Measurements from ENCODE around the gene POU2F2.

POU2F2 gene

DNA sequence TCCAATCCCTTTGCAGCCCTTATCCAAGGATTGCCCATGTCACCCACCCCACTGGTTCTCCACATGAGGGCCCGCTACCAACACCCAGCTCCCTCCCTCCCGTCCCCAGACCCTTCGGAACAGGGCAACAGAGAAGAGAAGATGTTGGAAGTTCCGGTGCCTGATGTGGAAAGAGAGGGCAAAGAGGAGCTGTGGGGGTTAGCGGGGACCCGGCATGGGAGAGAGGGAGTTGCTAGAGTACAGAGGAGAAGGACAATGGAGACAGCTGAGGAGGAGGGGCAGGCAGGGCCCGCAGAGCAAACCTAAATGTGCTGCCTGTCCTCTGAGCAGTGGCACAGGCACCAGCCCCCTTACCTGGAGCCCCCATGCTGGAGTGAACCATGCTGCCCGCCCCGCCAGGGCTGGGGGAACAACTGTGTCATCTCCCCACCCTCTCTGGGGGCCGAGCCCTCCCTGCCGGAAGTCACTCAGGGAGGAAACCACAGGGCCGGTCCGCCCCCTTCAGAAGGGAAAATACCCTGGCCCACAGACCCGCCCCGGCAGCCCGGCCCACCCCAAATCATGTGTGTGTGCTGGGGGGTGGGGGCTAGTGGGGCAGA, at the start of gene POU2F2:
TSS of gene POU2F2 (minus strand) at position 417 of the 599 bp plus-strand sequence. CDS start at position 382, 35 bp downstream.
- Histone ChIP-seq H3K27ac (ENCODE audit: low read depth, low read length) (no peak within 1 kb of the TSS), H3K27me3 (ENCODE audit: control insufficient read depth in 1 of 2, insufficient read depth in 2 of 2, low read length in 2 of 2) (peaks cover 17 to 35% of the 10 kb centered on the region in 2 donors)

DNA sequence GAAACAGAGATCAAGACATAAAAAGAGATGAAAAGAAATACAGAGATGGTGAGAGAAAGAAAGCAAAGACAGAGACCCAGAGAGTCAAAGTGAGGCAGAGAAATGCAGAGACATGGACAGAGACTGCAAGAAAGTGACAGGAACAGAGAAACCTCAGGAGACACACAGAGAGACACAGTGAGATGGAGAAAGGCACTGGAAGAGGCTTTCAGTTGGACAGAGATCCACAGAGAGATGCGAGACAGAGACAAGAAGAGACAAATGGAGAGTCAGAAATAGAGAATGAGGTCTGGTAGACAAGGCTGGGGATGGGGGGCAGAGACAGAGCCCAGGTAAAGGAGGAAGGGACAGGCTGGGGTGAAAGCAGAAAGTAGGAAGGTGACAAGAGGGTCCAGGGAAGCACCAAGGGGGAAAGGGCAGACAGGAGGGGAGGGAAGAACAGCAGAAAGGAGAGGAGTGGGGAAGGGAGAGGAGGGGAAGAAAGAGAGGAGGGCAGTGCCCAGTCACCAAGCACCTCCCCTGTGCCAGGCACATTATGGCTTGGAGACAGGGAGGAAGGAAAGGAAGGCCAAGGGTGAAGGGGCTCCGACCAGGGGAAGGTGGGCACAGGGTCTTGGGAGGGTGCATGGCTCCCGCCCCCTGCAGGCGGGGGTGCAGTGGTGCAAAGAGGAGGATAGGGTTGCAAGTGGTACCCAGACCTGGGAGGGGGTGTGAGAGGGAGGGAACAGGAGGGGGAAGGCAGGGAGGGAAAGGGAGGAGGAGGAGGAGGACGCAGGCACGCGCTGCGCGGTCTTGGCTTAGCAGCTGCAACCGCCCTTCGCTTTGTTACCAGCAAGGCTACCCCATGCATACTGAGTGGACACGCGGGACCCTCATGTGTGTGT, 46.8 kb upstream of the POU2F2 start:
- Histone ChIP-seq H3K36me3 (ENCODE audit: insufficient read depth, low read length) (no peaks in the 10 kb centered on the region), H3K27me3 (ENCODE audit: control insufficient read depth in 1 of 2, insufficient read depth in 2 of 2, low read length in 2 of 2) (peaks cover 33 to 72% of the 10 kb centered on the region in 2 donors), H3K4me3 (ENCODE audit: low read depth in 1 of 2, low read length in 2 of 2) (no peak overlapping the region), H3K9ac (ENCODE audit: low read length) (no peak overlapping the region), H3K9me3 (ENCODE audit: low read length) (no peaks in the 10 kb centered on the region), H3K4me1 (ENCODE audit: insufficient read depth, low read length) (peaks cover 13% of the 10 kb centered on the region), H3K27ac (ENCODE audit: low read depth, low read length) (no peak overlapping the region)

More for the DNA sequence above, at the start of gene POU2F2:
- peak within 1 kb of the TSS; percentile 30 to 32 for H3K4me3 ChIP-seq (ENCODE audit: low read depth in 1 of 2, low read length in 2 of 2)
- no peak within 1 kb of the TSS for H3K9ac ChIP-seq (ENCODE audit: low read length)
- H3K4me1 ChIP-seq (ENCODE audit: insufficient read depth, low read length): peaks cover 6% of the 10 kb centered on the region
- H3K36me3 ChIP-seq (ENCODE audit: insufficient read depth, low read length): no peaks in the 10 kb centered on the region
- no peaks in the 10 kb centered on the region for H3K9me3 ChIP-seq (ENCODE audit: low read length)

GRCh38 chr19:42177686-42178019, 45.4 kb upstream of the POU2F2 start:
- H3K9ac ChIP-seq (ENCODE audit: low read length): no peak overlapping the region
- H3K27me3 ChIP-seq (ENCODE audit: control insufficient read depth in 1 of 2, insufficient read depth in 2 of 2, low read length in 2 of 2): peaks cover 33 to 78% of the 10 kb centered on the region in 2 donors
- no peaks in the 10 kb centered on the region for H3K36me3 ChIP-seq (ENCODE audit: insufficient read depth, low read length)
- no peak overlapping the region for H3K27ac ChIP-seq (ENCODE audit: low read depth, low read length)
- H3K4me1 ChIP-seq (ENCODE audit: insufficient read depth, low read length): peaks cover 13% of the 10 kb centered on the region
- H3K9me3 ChIP-seq (ENCODE audit: low read length): no peaks in the 10 kb centered on the region
- no peak overlapping the region for H3K4me3 ChIP-seq (ENCODE audit: low read depth in 1 of 2, low read length in 2 of 2)

DNA sequence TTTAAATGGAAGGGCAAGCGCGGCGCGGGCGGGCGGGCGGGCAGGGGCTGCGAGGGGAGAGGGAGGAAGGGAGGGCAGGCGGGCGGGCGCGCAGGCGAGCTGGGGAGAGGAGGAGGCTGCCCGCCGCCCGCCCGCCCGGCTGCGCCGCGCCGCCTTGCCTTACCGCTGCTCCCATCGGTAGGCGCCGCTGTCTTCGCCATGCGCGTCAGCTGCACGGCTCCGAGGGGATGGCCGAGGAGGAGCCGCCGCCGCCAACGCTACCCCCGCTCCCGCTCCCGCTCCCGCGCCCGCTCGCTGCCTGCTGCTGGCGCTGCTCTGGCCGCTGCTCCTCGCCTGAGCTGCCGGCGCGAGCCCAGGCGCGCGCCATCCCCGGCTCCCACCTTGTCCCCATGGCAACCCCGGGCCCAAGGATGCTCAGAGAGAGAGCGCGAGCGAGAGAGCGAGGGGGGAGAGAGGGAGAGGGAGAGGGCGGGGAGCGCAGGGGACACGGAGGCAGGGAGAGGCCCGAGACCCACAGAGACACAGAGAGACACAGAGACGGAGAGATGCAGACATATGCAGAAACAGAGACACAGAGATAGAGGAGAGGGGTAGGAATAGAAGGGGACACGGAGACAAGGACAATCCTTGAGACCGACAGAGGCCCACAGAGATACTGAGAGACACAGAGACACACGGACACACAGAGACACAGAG, 44.9 kb upstream of the POU2F2 start:
- Histone ChIP-seq H3K4me3 (ENCODE audit: low read depth in 1 of 2, low read length in 2 of 2) (peak overlapping the region in 1 of 2 donors; percentile 13), H3K9me3 (ENCODE audit: low read length) (no peaks in the 10 kb centered on the region), H3K27me3 (ENCODE audit: control insufficient read depth in 1 of 2, insufficient read depth in 2 of 2, low read length in 2 of 2) (peaks cover 33 to 75% of the 10 kb centered on the region in 2 donors), H3K9ac (ENCODE audit: low read length) (no peak overlapping the region), H3K4me1 (ENCODE audit: insufficient read depth, low read length) (peaks cover 13% of the 10 kb centered on the region), H3K36me3 (ENCODE audit: insufficient read depth, low read length) (no peaks in the 10 kb centered on the region), H3K27ac (ENCODE audit: low read depth, low read length) (no peak overlapping the region)

GRCh38 chr19:42176649-42176989, 44.4 kb upstream of the POU2F2 start:
- peaks cover 33 to 73% of the 10 kb centered on the region in 2 donors for H3K27me3 ChIP-seq (ENCODE audit: control insufficient read depth in 1 of 2, insufficient read depth in 2 of 2, low read length in 2 of 2)

GRCh38 chr19:42175952-42176648, 43.9 kb upstream of the POU2F2 start:
- H3K27ac ChIP-seq (ENCODE audit: low read depth, low read length): no peak overlapping the region
- peaks cover 33 to 71% of the 10 kb centered on the region in 2 donors for H3K27me3 ChIP-seq (ENCODE audit: control insufficient read depth in 1 of 2, insufficient read depth in 2 of 2, low read length in 2 of 2)
- H3K9me3 ChIP-seq (ENCODE audit: low read length): no peaks in the 10 kb centered on the region
- peaks cover 13% of the 10 kb centered on the region for H3K4me1 ChIP-seq (ENCODE audit: insufficient read depth, low read length)
- H3K4me3 ChIP-seq (ENCODE audit: low read depth in 1 of 2, low read length in 2 of 2): peak overlapping the region; percentile 5 to 43
- no peak overlapping the region for H3K9ac ChIP-seq (ENCODE audit: low read length)
- no peaks in the 10 kb centered on the region for H3K36me3 ChIP-seq (ENCODE audit: insufficient read depth, low read length)

More at GRCh38 chr19:42176649-42176989, 44.4 kb upstream of the POU2F2 start:
- no peaks in the 10 kb centered on the region for H3K36me3 ChIP-seq (ENCODE audit: insufficient read depth, low read length)
- H3K4me1 ChIP-seq (ENCODE audit: insufficient read depth, low read length): peaks cover 13% of the 10 kb centered on the region
- peak overlapping the region; percentile 5 to 43 for H3K4me3 ChIP-seq (ENCODE audit: low read depth in 1 of 2, low read length in 2 of 2)
- H3K27ac ChIP-seq (ENCODE audit: low read depth, low read length): no peak overlapping the region
- no peak overlapping the region for H3K9ac ChIP-seq (ENCODE audit: low read length)
- H3K9me3 ChIP-seq (ENCODE audit: low read length): no peaks in the 10 kb centered on the region

DNA sequence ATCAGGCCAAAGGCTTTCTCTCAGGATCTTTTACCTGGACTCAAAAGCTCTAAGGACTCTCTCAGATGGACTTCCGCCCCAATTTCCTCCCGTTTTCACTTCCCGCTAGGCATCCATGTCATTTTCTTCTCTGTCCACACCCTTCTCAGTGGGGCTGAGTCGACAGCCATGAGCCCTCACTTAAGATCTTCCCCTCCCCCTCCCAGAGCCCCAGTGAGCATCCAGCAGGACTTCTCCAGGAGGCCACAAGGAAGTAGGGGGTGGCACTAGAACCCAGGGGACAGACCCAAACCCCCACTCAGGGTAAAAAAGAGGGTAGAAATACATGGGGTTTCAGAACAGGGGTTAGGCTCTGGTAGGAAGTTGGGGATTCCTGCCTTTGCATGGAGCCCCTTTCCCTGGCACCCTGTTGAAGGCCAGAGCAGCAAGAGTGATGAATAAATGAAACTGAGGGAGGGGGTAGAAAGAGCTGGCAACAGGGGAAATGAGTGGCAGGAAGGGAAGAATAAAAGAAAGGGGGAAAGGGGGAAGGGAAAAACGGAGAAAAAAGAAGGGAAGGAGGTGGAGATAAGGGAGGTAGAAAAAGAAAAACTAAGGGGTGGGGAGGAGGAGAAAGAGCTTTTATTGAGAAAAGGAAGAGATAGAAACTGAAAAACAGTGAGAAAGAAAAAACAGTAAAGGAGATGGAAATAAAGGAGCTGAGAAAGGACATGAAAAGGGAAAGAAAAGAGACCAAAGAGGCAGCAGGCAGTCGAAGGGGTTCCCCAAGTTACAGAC, 42.9 kb upstream of the POU2F2 start:
- Histone ChIP-seq H3K9ac (ENCODE audit: low read length) (no peak overlapping the region), H3K27me3 (ENCODE audit: control insufficient read depth in 1 of 2, insufficient read depth in 2 of 2, low read length in 2 of 2) (peaks cover 28 to 62% of the 10 kb centered on the region in 2 donors), H3K4me1 (ENCODE audit: insufficient read depth, low read length) (peaks cover 13% of the 10 kb centered on the region), H3K36me3 (ENCODE audit: insufficient read depth, low read length) (no peaks in the 10 kb centered on the region), H3K9me3 (ENCODE audit: low read length) (no peaks in the 10 kb centered on the region), H3K4me3 (ENCODE audit: low read depth in 1 of 2, low read length in 2 of 2) (no peak overlapping the region), H3K27ac (ENCODE audit: low read depth, low read length) (no peak overlapping the region)

DNA sequence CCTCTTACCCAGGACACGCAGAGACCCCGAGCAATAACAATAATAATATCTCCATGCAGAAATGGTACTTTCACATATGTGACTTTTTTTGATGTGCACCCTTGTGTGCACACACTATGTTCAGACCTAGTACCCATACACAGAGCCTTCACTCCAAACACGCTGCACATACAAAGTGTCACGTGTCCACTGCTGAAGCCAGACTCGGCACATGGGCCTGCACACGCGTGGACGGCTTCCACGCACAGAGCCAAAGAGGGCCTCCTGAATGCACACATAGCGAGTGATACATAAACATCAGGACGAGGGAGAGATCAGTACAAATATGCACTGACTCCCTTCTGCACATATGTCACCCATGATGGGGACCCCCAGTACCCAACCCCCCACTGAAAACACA, 41.9 kb upstream of the POU2F2 start:
- H3K4me1 ChIP-seq (ENCODE audit: insufficient read depth, low read length): peaks cover 13% of the 10 kb centered on the region
- H3K9me3 ChIP-seq (ENCODE audit: low read length): no peaks in the 10 kb centered on the region
- H3K4me3 ChIP-seq (ENCODE audit: low read depth in 1 of 2, low read length in 2 of 2): no peak overlapping the region
- no peaks in the 10 kb centered on the region for H3K36me3 ChIP-seq (ENCODE audit: insufficient read depth, low read length)
- no peak overlapping the region for H3K27ac ChIP-seq (ENCODE audit: low read depth, low read length)
- peaks cover 18 to 56% of the 10 kb centered on the region in 2 donors for H3K27me3 ChIP-seq (ENCODE audit: control insufficient read depth in 1 of 2, insufficient read depth in 2 of 2, low read length in 2 of 2)
- H3K9ac ChIP-seq (ENCODE audit: low read length): no peak overlapping the region

- no peaks in the 10 kb centered on the region for H3K9me3 ChIP-seq (ENCODE audit: low read length)
- H3K4me3 ChIP-seq (ENCODE audit: low read depth in 1 of 2, low read length in 2 of 2): no peak overlapping the region
- H3K9ac ChIP-seq (ENCODE audit: low read length): no peak overlapping the region
- no peak overlapping the region for H3K27ac ChIP-seq (ENCODE audit: low read depth, low read length)
- no peaks in the 10 kb centered on the region for H3K36me3 ChIP-seq (ENCODE audit: insufficient read depth, low read length)
- peaks cover 13 to 51% of the 10 kb centered on the region in 2 donors for H3K27me3 ChIP-seq (ENCODE audit: control insufficient read depth in 1 of 2, insufficient read depth in 2 of 2, low read length in 2 of 2)
- peaks cover 13% of the 10 kb centered on the region for H3K4me1 ChIP-seq (ENCODE audit: insufficient read depth, low read length)
These were observed 41.4 kb upstream of the POU2F2 start for GRCh38 chr19:42173695-42174094.

DNA sequence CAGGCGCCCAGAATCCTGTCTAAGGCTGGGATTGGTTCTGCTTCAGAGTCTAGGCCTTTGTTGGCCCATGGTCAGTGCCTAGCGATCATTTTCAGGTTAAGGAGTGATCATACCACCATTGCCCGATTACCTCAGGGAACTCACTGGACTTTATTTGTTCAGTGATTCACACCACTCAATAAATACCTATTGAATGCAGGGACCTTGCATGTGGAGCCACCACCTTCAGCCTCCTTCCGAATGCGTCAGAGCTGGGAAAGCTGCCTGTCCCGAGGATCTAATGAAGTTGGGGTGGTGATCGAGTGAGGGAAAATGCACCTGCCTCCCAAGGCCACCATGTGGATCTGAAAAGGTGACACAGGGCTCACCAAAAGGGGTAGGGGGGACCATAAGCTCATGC, 40.0 kb upstream of the POU2F2 start:
- peaks cover 9% of the 10 kb centered on the region for H3K4me1 ChIP-seq (ENCODE audit: insufficient read depth, low read length)
- no peak overlapping the region for H3K9ac ChIP-seq (ENCODE audit: low read length)
- H3K27ac ChIP-seq (ENCODE audit: low read depth, low read length): no peak overlapping the region
- peaks cover 8 to 37% of the 10 kb centered on the region in 2 donors for H3K27me3 ChIP-seq (ENCODE audit: control insufficient read depth in 1 of 2, insufficient read depth in 2 of 2, low read length in 2 of 2)
- H3K36me3 ChIP-seq (ENCODE audit: insufficient read depth, low read length): no peaks in the 10 kb centered on the region
- H3K9me3 ChIP-seq (ENCODE audit: low read length): no peaks in the 10 kb centered on the region
- no peak overlapping the region for H3K4me3 ChIP-seq (ENCODE audit: low read depth in 1 of 2, low read length in 2 of 2)

All from muscle layer of colon (tissue), 2 donors.